Upper lobe of left lung (tissue), 6 donors: ENCODE results near the gene GPR34. TPM values are rescaled to one million over a fixed set of nuclear protein-coding genes. Genes with fewer than 3 reads are reported as not detected.
"Not testable (repeated sequence)": the region's sequence is repeated elsewhere in the genome, so short reads cannot be mapped to it uniquely, and the experiment has no call there.

ENCODE experiments used
- ATAC-seq, 2 donors: fragments of 200-7000 bp; cut with Tn5 transposase; one replicate each; pipeline ENCODE4 v1.9.1; 2022; ENCODE audit warnings: mild to moderate bottlenecking in 2 of 2, moderate library complexity in 2 of 2; ENCODE audit not compliant: low FRiP score in 2 of 2
- DNase-seq, 2 donors: peaks; one replicate each; pipeline ENCODE4 v3.0.0-alpha.2; 2019 to 2020
- H3K27ac ChIP-seq, 4 donors: fragments of 200-600 bp; sonication (generic); one replicate each; pipeline ENCODE4 v1.5.1; 2016 to 2019
- H3K27me3 ChIP-seq, 4 donors: fragments of 200-600 bp; sonication (generic); one replicate each; pipeline ENCODE4 v1.5.1; 2017 to 2019
- H3K36me3 ChIP-seq, 4 donors: fragments of 200-600 bp; sonication (generic); one replicate each; pipeline ENCODE4 v1.5.1; 2016 to 2019
- H3K4me1 ChIP-seq, 4 donors: fragments of 200-600 bp; sonication (generic); one replicate each; pipeline ENCODE4 v1.5.1; 2018 to 2019
- H3K4me3 ChIP-seq, 4 donors: fragments of 200-600 bp; sonication (generic); one replicate each; pipeline ENCODE4 v1.5.1; 2017 to 2019; ENCODE audit warnings: mild to moderate bottlenecking in 2 of 4, moderate library complexity in 1 of 4
- H3K9me3 ChIP-seq, 4 donors: fragments of 200-600 bp; sonication (generic); one replicate each; pipeline ENCODE4 v1.5.1; 2018 to 2019
- EP300 ChIP-seq, 4 donors: sonication (generic); formaldehyde crosslinking; IDR thresholded peaks; one replicate each; pipeline ENCODE4 v1.5.1; 2017; ENCODE audit warnings: antibody characterized with exemption in 4 of 4, control low read depth in 2 of 4
- POLR2A ChIP-seq, 4 donors: fragments of 450-650 bp; IDR thresholded peaks; one replicate each; pipeline ENCODE4 v1.5.1; 2016 to 2017; ENCODE audit warnings: antibody characterized with exemption in 4 of 4, mild to moderate bottlenecking in 2 of 4
- POLR2AphosphoS5 ChIP-seq, 2 donors: sonication (generic); formaldehyde crosslinking; IDR thresholded peaks; one replicate each; pipeline ENCODE4 v1.5.1; 2017; ENCODE audit warnings: antibody characterized with exemption in 2 of 2
- WGBS, 2 donors: methylation state at CpG; one replicate each; pipeline ENCODE4 v1.1.5; 2017 to 2018; 5-methylcytosine and 5-hydroxymethylcytosine counted together
- total RNA-seq, 6 donors: library from RNA; depleted of rRNA in 4 of 6; stranded (reverse); fragments of >200 nt in 4 of 6; gene quantifications; one replicate each; pipeline versions ENCODE4 v1.1.0 to v1.2.1, GENCODE V29; 2016 to 2021
- TF ChIP-seq, protein P1 (sequence below), 6 experiments: fragments of 450-650 bp in 4 of 6; fragments of 200-600 bp in 2 of 6; sonication (generic) in 2 of 6; IDR thresholded peaks; one replicate each; pipeline ENCODE4 v1.5.1; 2016 to 2019; ENCODE audit warnings: antibody characterized with exemption in 6 of 6
- donor health status: DM: no; HTN: no; CAD: no; lungs with moderate emphysema.
- donor health status: DM: no; HTN: yes; CAD: no; lungs with severe emphysema.

The GPR34 gene
- total RNA-seq, 6 donors from 2014 or later = 1.6 to 29.5 (median 14.5) TPM

DNA sequence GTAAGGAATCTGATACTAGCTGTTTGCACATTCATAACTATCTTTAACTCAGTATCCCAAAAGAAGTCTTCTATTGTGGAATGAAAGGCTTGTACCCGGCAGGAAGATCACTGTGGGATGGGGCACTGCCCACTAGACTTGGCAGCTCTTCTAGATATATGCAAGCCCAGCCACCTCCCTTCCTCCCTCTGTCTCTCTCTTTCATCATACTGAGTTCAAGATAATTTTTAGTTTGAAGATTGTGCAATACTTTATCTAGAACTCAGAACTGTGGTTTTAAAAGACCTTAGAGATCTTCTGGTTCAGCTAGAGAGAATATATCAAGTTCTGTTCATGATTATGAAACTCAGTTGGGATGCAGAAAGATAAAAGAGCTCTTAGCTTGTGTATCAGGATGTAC, 22.5 kb upstream of the GPR34 start:
- TF ChIP-seq POLR2AphosphoS5 (IDR thresholded peaks at IDR 0.05) (no peak), POLR2A (IDR thresholded peaks at IDR 0.05) (no peak)
- Histone ChIP-seq H3K36me3 (no peaks in the 10 kb centered on the region), H3K4me3 (no peak overlapping the region), H3K27ac (no peak overlapping the region), H3K27me3 (no peaks in the 10 kb centered on the region), H3K9me3 (no peaks in the 10 kb centered on the region), H3K4me1 (peaks cover 0 to 3% (median 0%) of the 10 kb centered on the region in 4 donors)
- ATAC-seq = peak in 1 of 2 donors; percentile 23
- WGBS, 2 donors = 25 to 55% methylated on average over 1 of the region's 1 CpG
- DNase-seq = no peak

DNA sequence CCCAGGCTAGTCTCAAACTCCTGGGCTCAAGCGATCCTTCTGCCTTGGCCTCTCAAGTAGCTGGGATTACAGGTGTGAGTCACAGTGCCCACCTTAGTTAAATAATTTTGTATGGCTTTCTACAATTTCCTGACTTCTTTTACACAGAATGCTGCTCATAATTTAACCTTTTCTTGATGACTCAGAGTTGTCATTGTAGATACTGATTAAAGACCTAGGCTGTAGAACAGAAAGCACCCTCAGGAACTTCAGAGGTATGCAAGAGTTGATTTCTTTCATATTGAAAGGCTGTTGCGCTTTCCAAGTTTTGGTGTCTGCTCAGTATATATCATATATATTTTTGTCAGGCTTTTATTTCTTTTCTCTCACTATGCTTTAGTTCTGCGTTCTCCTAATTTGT, 21.1 kb upstream of the GPR34 start:
- TF ChIP-seq EP300 (IDR thresholded peaks at IDR 0.05) = no peak
- no peak for TF ChIP-seq POLR2AphosphoS5 (IDR thresholded peaks at IDR 0.05)
- TF ChIP-seq POLR2A (IDR thresholded peaks at IDR 0.05) = no peak
- TF ChIP-seq, protein P1, sequence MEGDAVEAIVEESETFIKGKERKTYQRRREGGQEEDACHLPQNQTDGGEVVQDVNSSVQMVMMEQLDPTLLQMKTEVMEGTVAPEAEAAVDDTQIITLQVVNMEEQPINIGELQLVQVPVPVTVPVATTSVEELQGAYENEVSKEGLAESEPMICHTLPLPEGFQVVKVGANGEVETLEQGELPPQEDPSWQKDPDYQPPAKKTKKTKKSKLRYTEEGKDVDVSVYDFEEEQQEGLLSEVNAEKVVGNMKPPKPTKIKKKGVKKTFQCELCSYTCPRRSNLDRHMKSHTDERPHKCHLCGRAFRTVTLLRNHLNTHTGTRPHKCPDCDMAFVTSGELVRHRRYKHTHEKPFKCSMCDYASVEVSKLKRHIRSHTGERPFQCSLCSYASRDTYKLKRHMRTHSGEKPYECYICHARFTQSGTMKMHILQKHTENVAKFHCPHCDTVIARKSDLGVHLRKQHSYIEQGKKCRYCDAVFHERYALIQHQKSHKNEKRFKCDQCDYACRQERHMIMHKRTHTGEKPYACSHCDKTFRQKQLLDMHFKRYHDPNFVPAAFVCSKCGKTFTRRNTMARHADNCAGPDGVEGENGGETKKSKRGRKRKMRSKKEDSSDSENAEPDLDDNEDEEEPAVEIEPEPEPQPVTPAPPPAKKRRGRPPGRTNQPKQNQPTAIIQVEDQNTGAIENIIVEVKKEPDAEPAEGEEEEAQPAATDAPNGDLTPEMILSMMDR (IDR thresholded peaks at IDR 0.05) = no peak
- no peak for DNase-seq
- no peak for ATAC-seq
- no peaks in the 10 kb centered on the region for H3K36me3 ChIP-seq
- H3K9me3 ChIP-seq = no peaks in the 10 kb centered on the region
- no peaks in the 10 kb centered on the region for H3K27me3 ChIP-seq
- H3K4me3 ChIP-seq = no peak overlapping the region
- peaks cover 0 to 3% (median 0%) of the 10 kb centered on the region in 4 donors for H3K4me1 ChIP-seq
- no peak overlapping the region for H3K27ac ChIP-seq
- 90 to 99% methylated on average over 3 of the region's 3 CpGs for WGBS, 2 donors

DNA sequence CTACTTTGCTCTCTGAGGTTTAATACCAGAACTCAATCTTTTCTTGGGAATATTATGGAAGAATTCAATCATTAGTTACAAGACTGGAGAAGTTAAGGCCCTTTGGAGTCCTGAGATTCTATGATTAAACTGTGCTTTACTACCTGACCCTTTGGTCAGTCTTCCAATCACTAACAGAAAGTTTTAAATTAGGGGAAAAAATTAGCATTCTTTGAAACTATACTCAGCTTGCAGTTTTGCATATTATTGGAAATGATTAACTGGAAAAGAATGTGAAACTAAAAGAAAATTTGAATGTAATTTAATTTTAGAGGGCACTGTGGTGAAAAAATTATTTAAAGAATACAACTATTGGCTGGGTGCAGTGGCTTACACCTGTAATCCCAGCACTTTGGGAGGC, 18.7 kb upstream of the GPR34 start:
- H3K4me1 ChIP-seq = peaks cover 0 to 3% (median 0%) of the 10 kb centered on the region in 4 donors

DNA sequence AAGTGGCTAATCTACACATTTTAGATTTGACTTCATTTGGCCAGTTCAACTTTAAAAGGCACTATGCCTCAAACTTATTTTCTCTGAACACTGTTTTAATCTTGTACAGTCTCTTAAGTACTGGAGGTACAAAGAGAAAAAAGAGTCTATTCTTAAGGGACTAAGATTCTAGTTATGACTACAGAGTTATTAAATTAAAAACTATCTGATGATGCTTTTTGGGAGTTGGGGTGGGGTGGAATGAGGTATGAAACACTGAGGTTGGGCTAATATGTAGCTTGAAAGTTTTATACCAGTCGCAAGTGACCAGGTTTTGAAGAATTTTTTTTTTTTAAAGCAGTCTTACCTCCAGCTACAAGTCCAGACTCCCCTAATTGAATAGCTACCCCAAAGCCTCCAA, 17.7 kb upstream of the GPR34 start:
- Histone ChIP-seq H3K27ac (no peak overlapping the region), H3K4me1 (peaks cover 0 to 3% (median 0%) of the 10 kb centered on the region in 4 donors), H3K27me3 (no peaks in the 10 kb centered on the region), H3K9me3 (no peaks in the 10 kb centered on the region), H3K36me3 (no peaks in the 10 kb centered on the region), H3K4me3 (no peak overlapping the region)
- WGBS, 2 donors = 90 to 100% methylated on average over 1 of the region's 1 CpG
- ATAC-seq (no peak), DNase-seq (no peak)
- TF ChIP-seq EP300 (IDR thresholded peaks at IDR 0.05) = no peak
- TF ChIP-seq, protein P1 (IDR thresholded peaks at IDR 0.05) = no peak
- TF ChIP-seq POLR2A (IDR thresholded peaks at IDR 0.05) = no peak
- TF ChIP-seq POLR2AphosphoS5 (IDR thresholded peaks at IDR 0.05) = no peak

More for the DNA sequence above, 18.7 kb upstream of the GPR34 start:
- no peak overlapping the region for H3K27ac ChIP-seq
- H3K36me3 ChIP-seq = no peaks in the 10 kb centered on the region
- H3K4me3 ChIP-seq = no peak overlapping the region
- ATAC-seq = no peak
- H3K9me3 ChIP-seq = no peaks in the 10 kb centered on the region
- H3K27me3 ChIP-seq = no peaks in the 10 kb centered on the region
- no peak for DNase-seq
- TF ChIP-seq POLR2A (IDR thresholded peaks at IDR 0.05) (no peak), POLR2AphosphoS5 (IDR thresholded peaks at IDR 0.05) (no peak), EP300 (IDR thresholded peaks at IDR 0.05) (no peak)
- TF ChIP-seq, protein P1 (IDR thresholded peaks at IDR 0.05) = no peak

DNA sequence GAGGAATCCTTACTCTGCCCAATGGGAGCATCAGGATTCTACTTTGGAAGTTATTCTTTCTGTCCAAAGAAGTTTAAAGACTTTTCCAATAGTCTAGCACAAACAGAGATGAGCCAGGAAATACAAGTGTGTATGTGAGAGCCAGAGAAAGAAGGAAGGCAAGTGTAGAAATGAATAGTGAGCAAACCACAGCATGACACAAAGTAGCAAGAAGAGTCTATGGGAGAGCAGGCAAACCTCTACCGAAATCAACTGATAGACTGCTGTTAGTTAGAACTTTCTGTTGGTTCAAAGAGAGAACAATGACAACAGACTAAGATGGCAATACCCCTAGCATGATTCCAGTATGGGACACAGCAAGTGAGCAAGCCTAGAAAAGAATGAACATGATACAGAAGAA, 16.1 kb upstream of the GPR34 start:
- Histone ChIP-seq H3K36me3 (no peaks in the 10 kb centered on the region), H3K27me3 (no peaks in the 10 kb centered on the region), H3K4me1 (no peaks in the 10 kb centered on the region), H3K4me3 (no peak overlapping the region), H3K27ac (no peak overlapping the region), H3K9me3 (no peaks in the 10 kb centered on the region)
- WGBS, 2 donors = 85 to 88% methylated on average over 1 of the region's 1 CpG
- TF ChIP-seq, protein P1 (IDR thresholded peaks at IDR 0.05) = no peak
- TF ChIP-seq POLR2AphosphoS5 (IDR thresholded peaks at IDR 0.05) (no peak), POLR2A (IDR thresholded peaks at IDR 0.05) (no peak), EP300 (IDR thresholded peaks at IDR 0.05) (no peak)
- ATAC-seq (no peak), DNase-seq (no peak)

DNA sequence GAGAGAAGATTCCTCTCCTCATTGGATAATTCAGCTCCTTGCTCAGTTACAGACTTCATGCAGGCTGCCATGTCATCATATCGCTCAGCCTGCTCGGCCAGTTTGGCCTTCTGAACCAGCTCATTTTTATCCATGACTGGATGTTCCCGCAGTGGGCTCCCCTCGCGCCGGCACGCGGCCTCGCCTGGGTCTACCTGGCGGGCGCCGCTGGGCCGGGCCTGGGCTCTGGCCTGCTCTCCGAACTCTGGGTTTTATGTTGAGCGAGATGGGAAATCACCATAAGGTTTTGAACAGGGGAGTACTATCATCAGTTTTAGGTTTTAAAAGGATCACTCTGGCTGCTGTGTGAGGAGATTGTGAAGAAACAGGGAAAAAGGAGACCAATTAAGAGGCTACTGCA, 12.4 kb upstream of the GPR34 start:
- H3K27ac ChIP-seq, H3K4me3 ChIP-seq, H3K36me3 ChIP-seq, H3K27me3 ChIP-seq, H3K9me3 ChIP-seq, H3K4me1 ChIP-seq, ATAC-seq: not testable (repeated sequence)
- DNase-seq = peak in 1 of 2 donors; percentile 56
- WGBS, 2 donors = 94 to 100% methylated on average over 5 to 15 of the region's 15 CpGs
